IPS-18a (cell line): ENCODE data around the gene NKX6-2.
"Not testable (repeated sequence)": the region's sequence is repeated elsewhere in the genome, so short reads cannot be mapped to it uniquely, and the experiment has no call there.

Experiments
- H3K27ac ChIP-seq: one replicate; pipeline ENCODE4 v1.5.1; 2013; ENCODE audit warnings: low read length
- H3K27me3 ChIP-seq: one replicate; pipeline ENCODE4 v1.6.1; 2013; ENCODE audit warnings: mild to moderate bottlenecking, low read length; ENCODE audit not compliant: control insufficient read depth, insufficient read depth
- H3K36me3 ChIP-seq: one replicate; pipeline ENCODE4 v1.6.1; 2013; ENCODE audit warnings: low read depth, low read length; ENCODE audit not compliant: control insufficient read depth
- H3K4me1 ChIP-seq: one replicate; pipeline ENCODE4 v1.6.1; 2013; ENCODE audit warnings: low read depth, low read length; ENCODE audit not compliant: control insufficient read depth
- H3K4me3 ChIP-seq: one replicate; pipeline ENCODE4 v1.5.1; 2013; ENCODE audit warnings: low read length
- H3K9ac ChIP-seq: one replicate; pipeline ENCODE4 v1.6.1; 2013; ENCODE audit warnings: mild to moderate bottlenecking, low read length, moderate library complexity
- H3K9me3 ChIP-seq: one replicate; pipeline ENCODE4 v1.6.1; 2013; ENCODE audit warnings: low read depth, low read length; ENCODE audit not compliant: control insufficient read depth

NKX6-2 gene

GRCh38 chr10:132746386-132746785 is 39.6 kb downstream of the NKX6-2 start:
- Histone ChIP-seq H3K9me3 (no peaks in the 10 kb centered on the region), H3K36me3 (no peaks in the 10 kb centered on the region), H3K9ac (no peak overlapping the region), H3K27ac (no peak overlapping the region), H3K4me3 (no peak overlapping the region), H3K4me1 (peaks cover 18% of the 10 kb centered on the region), H3K27me3 (no peaks in the 10 kb centered on the region)

DNA sequence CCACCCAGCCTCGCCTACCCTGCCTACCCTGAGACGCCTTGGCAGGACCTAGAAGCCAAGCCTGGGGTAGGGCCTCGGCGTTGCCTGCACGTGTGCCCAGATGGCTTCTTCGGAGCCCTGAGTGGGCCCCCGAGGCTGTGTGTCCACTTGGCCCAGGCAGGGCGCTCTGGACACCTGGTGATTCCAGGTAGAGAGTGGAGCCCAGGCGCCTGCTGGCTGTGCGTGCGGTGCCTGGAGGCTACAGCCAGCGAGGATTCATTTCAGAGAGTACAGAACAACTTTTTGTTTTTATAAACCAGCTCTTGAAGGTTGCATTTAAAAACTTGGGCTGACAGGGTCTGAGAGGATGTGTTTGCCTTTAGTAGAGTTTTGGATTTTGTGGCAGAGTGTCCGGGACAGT is 40.0 kb downstream of the NKX6-2 start:
- Histone ChIP-seq H3K27ac (no peak overlapping the region), H3K9ac (no peak overlapping the region)

DNA sequence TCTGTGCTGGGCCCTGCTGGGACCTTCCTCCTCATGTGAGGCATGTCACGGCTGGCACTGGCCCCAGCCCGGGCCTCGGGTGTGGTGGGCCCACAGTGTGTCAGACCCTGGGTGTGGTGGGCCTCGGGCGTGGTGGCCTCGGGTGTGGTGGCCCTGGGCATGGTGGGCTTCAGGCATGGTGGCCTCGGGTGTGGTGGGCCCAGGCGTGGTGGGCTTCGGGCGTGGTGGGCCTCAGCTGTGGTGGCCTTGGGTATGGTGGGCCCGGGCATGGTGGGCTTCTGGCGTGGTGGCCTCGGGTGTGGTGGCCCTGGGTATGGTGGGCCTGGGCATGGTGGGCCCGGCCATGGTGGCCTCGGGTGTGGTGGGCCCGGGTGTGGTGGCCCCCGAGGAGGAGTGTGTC is 40.4 kb downstream of the NKX6-2 start:
- H3K27ac ChIP-seq, result no peak overlapping the region
- no peak overlapping the region for H3K9ac ChIP-seq
- peaks cover 18% of the 10 kb centered on the region for H3K4me1 ChIP-seq
- H3K27me3 ChIP-seq, result no peaks in the 10 kb centered on the region
- H3K36me3 ChIP-seq, result no peaks in the 10 kb centered on the region
- H3K9me3 ChIP-seq, result no peaks in the 10 kb centered on the region
- no peak overlapping the region for H3K4me3 ChIP-seq

More for the DNA sequence above, 40.0 kb downstream of the NKX6-2 start:
- no peaks in the 10 kb centered on the region for H3K27me3 ChIP-seq
- H3K9me3 ChIP-seq, result no peaks in the 10 kb centered on the region
- H3K4me3 ChIP-seq, result no peak overlapping the region
- peaks cover 18% of the 10 kb centered on the region for H3K4me1 ChIP-seq
- no peaks in the 10 kb centered on the region for H3K36me3 ChIP-seq

GRCh38 chr10:132744839-132745238 is 41.1 kb downstream of the NKX6-2 start:
- Histone ChIP-seq H3K27me3 (no peaks in the 10 kb centered on the region), H3K9ac (no peak overlapping the region), H3K9me3 (no peaks in the 10 kb centered on the region), H3K4me1 (peaks cover 18% of the 10 kb centered on the region), H3K4me3 (no peak overlapping the region), H3K36me3 (no peaks in the 10 kb centered on the region), H3K27ac (no peak overlapping the region)

DNA sequence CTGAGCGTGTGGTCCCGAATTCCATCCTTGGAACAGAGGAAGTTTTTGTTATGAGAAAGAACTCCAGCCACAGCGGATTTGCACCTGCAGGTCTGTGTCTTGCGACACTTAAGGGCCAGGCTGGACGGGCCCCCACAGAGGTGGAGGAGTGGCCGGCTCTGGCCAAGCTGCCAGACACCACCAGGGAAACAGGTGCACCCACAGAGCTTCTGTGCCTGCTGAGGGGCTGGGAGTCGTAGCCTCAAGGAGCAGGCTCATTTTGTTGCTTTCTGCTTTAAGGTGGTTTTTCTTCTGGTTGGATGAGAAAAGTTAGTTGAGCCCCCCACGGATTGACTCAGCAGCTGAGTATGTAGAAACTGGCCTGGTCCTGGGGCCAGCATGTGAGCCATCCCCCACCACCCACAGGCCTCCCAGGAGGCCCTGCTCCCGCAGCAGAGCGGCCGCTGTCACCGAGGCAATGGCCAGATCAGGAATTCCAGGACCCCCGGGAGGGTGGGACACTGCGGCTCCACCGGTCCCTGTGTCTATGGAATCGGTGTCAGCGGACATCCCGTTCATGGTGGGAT is 41.9 kb downstream of the NKX6-2 start:
- no peaks in the 10 kb centered on the region for H3K36me3 ChIP-seq
- no peaks in the 10 kb centered on the region for H3K27me3 ChIP-seq
- no peaks in the 10 kb centered on the region for H3K9me3 ChIP-seq
- H3K4me3 ChIP-seq, result no peak overlapping the region
- peaks cover 18% of the 10 kb centered on the region for H3K4me1 ChIP-seq
- H3K9ac ChIP-seq, result no peak overlapping the region
- H3K27ac ChIP-seq, result no peak overlapping the region

DNA sequence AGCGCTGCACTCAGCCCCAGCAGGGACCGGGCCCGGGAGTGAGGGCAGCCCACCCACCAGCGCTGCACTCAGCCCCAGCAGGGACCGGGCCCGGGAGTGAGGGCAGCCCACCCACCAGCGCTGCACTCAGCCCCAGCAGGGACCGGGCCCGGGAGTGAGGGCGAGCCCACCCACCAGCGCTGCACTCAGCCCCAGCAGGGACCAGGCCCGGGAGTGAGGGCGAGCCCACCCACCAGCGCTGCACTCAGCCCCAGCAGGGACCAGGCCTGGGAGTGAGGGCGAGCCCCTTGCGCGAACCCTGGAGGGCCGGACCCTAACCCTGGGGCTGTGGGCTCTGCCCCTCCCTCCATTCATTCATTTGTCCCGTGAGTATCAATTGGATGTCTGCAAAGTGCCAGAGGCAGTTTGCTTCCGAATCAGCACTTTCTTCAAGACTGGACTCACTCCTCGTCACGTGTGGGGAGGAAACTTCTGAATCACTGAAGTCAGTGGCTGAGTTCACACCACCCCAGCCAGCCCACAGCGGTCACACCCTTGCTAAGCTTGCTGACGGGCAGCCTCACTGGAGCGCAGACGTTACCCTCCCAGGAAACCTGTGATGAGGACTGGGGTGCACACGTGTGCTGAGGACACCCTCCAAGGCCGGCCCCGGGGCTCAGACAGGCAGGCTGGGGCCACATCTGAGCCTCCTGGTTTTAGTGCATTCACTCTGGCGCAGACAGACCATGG is 42.6 kb downstream of the NKX6-2 start:
- not testable (repeated sequence) for H3K9ac ChIP-seq, H3K4me3 ChIP-seq, H3K27me3 ChIP-seq, H3K27ac ChIP-seq, H3K36me3 ChIP-seq, H3K9me3 ChIP-seq
- peaks cover 18% of the 10 kb centered on the region for H3K4me1 ChIP-seq

GRCh38 chr10:132742837-132743194 is 43.1 kb downstream of the NKX6-2 start:
- H3K9me3 ChIP-seq, result no peaks in the 10 kb centered on the region
- no peak overlapping the region for H3K9ac ChIP-seq
- no peaks in the 10 kb centered on the region for H3K27me3 ChIP-seq
- H3K36me3 ChIP-seq, result no peaks in the 10 kb centered on the region
- H3K27ac ChIP-seq, result no peak overlapping the region
- H3K4me3 ChIP-seq, result no peak overlapping the region
- H3K4me1 ChIP-seq, result peaks cover 18% of the 10 kb centered on the region

GRCh38 chr10:132742167-132742836 is 43.6 kb downstream of the NKX6-2 start:
- no peak overlapping the region for H3K27ac ChIP-seq
- H3K36me3 ChIP-seq, result no peaks in the 10 kb centered on the region
- no peaks in the 10 kb centered on the region for H3K9me3 ChIP-seq
- no peak overlapping the region for H3K9ac ChIP-seq
- no peak overlapping the region for H3K4me3 ChIP-seq
- no peaks in the 10 kb centered on the region for H3K27me3 ChIP-seq
- peaks cover 17% of the 10 kb centered on the region for H3K4me1 ChIP-seq

- H3K27ac ChIP-seq, result no peak overlapping the region
- no peaks in the 10 kb centered on the region for H3K27me3 ChIP-seq
- H3K4me1 ChIP-seq, result peaks cover 7% of the 10 kb centered on the region
- no peaks in the 10 kb centered on the region for H3K9me3 ChIP-seq
- no peak overlapping the region for H3K9ac ChIP-seq
- no peak overlapping the region for H3K4me3 ChIP-seq
- no peaks in the 10 kb centered on the region for H3K36me3 ChIP-seq
These were observed 45.4 kb downstream of the NKX6-2 start for GRCh38 chr10:132740588-132740987.

DNA sequence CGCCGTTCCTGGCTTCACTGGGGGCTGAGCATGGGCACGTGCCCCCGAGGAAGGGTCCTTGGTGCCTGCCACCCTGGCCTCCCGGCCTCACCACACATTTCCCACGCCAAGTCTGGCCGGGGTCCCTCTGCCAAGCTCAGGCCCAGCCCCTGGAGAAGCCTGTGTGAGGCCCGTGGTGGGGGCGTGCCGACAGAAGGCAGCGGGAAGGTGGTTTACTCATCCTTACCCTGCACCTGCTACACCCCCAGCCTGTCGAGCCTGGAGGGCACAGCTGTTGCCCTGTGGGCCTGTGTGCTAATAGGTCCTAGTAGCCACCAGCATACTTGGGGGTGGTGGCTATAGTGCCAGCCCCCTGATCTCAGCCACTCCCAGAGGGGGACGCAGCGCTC is 46.7 kb downstream of the NKX6-2 start:
- Histone ChIP-seq H3K4me3 (no peak overlapping the region), H3K4me1 (peaks cover 7% of the 10 kb centered on the region), H3K9ac (no peak overlapping the region), H3K36me3 (no peaks in the 10 kb centered on the region), H3K27ac (no peak overlapping the region), H3K9me3 (no peaks in the 10 kb centered on the region), H3K27me3 (no peaks in the 10 kb centered on the region)

- H3K4me3 ChIP-seq, result no peak overlapping the region
- no peak overlapping the region for H3K27ac ChIP-seq
- H3K4me1 ChIP-seq, result peaks cover 7% of the 10 kb centered on the region
- no peaks in the 10 kb centered on the region for H3K36me3 ChIP-seq
- no peaks in the 10 kb centered on the region for H3K9me3 ChIP-seq
- no peaks in the 10 kb centered on the region for H3K27me3 ChIP-seq
- H3K9ac ChIP-seq, result no peak overlapping the region
These were observed 47.3 kb downstream of the NKX6-2 start for GRCh38 chr10:132738454-132739224.
